Measurements from ENCODE around the gene UBL4B. TPM values are rescaled to one million over a fixed set of nuclear protein-coding genes. Genes with fewer than 3 reads are reported as not detected.

Gene UBL4B
- total and polyA plus RNA-seq, 9 of the 15 experiments (the other 6 are each of a cell fraction or from before 2014, with no cell fraction given): not detected

DNA sequence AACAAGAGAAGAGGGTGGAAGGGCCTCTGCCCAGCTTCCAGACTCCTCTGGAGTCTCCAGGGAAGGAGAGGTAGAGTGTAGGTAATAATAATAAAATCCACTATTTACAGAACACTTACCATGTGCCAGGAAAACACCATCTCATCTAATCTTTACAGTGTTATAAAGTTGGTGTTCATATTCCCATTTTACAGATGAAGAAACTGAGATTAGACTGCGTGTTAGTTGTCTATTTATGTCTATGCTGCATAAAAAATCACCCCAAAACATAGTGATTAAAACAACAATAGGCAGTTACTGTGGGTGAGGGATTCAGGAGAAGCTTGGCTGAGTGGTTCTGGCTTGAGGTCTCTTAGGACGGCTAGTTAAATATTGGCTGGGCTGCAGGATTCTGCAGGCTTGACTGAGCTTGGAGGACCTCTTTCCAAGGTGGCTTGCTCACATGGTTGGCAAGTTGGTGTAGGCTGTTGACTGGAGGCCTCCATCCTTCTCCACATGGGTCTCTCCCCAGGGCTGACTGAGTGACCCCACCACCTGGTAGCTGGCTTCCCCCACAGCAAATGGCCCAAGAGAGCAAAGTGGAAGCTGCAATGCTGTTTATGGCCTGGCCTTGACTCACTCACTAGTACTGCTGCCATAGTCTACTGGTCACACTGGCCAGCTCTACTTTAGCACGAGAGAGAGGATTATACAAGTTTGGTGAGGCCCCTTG, 35.3 kb upstream of the UBL4B start:
- Histone ChIP-seq H3K4me3 (no peak overlapping the region), H3K27me3 (ENCODE audit: control insufficient read depth in 2 of 2, insufficient read depth in 2 of 2, low read length in 2 of 2) (peaks cover 6 to 41% of the 10 kb centered on the region in 2 experiments), H3K9ac (ENCODE audit: insufficient read depth in 1 of 2, low read depth in 2 of 2, low read length in 2 of 2) (no peak overlapping the region), H3K79me2 (ENCODE audit: control insufficient read depth, insufficient read depth, low read length) (no peaks in the 10 kb centered on the region), H3K9me3 (replicated peaks; ENCODE audit: control insufficient read depth, insufficient read depth, low read depth, low read length) (no peaks in the 10 kb centered on the region), H2AFZ (ENCODE audit: low read depth, low read length) (no peak overlapping the region), H3K4me1 (replicated peaks in 1 of 2; ENCODE audit: control insufficient read depth in 2 of 2, insufficient read depth in 2 of 2, low read length in 2 of 2) (no peaks in the 10 kb centered on the region), H3K9me1 (ENCODE audit: control insufficient read depth, insufficient read depth, low read length) (no peaks in the 10 kb centered on the region), H4K20me1 (replicated peaks; ENCODE audit: control insufficient read depth, insufficient read depth, low read length) (no peaks in the 10 kb centered on the region), H3K27ac (ENCODE audit: extremely low read depth, low read depth, low read length) (no peak overlapping the region), H3K36me3 (ENCODE audit: control insufficient read depth, insufficient read depth, low read length) (no peaks in the 10 kb centered on the region), H3K4me2 (ENCODE audit: insufficient read depth, low read length) (no peak overlapping the region)
- in situ Hi-C loops (cut with MboI) (no loop called here), intact Hi-C loops (cut with micrococcal nuclease) (no loop called here)
- ChIA-PET CTCF (ENCODE audit: low intra/inter-chr PET ratio) (no interaction called here), POLR2A (interaction anchor here (0.7 to 1.1 kb wide), 3 partner anchors 12 to 25 kb away, joined by 3 to 4 read pairs (median 3); no protein-coding TSS in a partner anchor)
- FAIRE-seq: no peak
- no peak for ATAC-seq
- WGBS (ENCODE audit: insufficient coverage, low coverage, missing lambda C conversion rate): 8% methylated on average over 3 of the region's 3 CpGs
- no TSS peak for BruUV-seq (replicated peaks)
- DNase-seq (ENCODE audit: extremely low read depth in 1 of 4, low spot score in 3 of 4): no peak
- TF ChIP-seq, protein P1, sequence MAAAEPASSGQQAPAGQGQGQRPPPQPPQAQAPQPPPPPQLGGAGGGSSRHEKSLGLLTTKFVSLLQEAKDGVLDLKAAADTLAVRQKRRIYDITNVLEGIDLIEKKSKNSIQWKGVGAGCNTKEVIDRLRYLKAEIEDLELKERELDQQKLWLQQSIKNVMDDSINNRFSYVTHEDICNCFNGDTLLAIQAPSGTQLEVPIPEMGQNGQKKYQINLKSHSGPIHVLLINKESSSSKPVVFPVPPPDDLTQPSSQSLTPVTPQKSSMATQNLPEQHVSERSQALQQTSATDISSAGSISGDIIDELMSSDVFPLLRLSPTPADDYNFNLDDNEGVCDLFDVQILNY (CRISPR knock-in tag; IDR thresholded peaks at IDR 0.05): no peak
- TF ChIP-seq TCF3 (CRISPR knock-in tag; IDR thresholded peaks at IDR 0.05): no peak
- TF ChIP-seq ZNF124 (CRISPR knock-in tag; IDR thresholded peaks at IDR 0.05): no peak
- peak; percentile 87 for TF ChIP-seq RBM25 (IDR thresholded peaks at IDR 0.05; ENCODE audit: low read depth, low read length, severe bottlenecking)
- no peak for TF ChIP-seq POU5F1 (IDR thresholded peaks at IDR 0.05; ENCODE audit: borderline replicate concordance, low read depth, low read length, partially characterized antibody)
- TF ChIP-seq MBD2 (IDR thresholded peaks at IDR 0.05; ENCODE audit: borderline replicate concordance, low read depth): no peak
- no peak for TF ChIP-seq HNRNPL (IDR thresholded peaks at IDR 0.05; ENCODE audit: low read depth, low read length)
- TF ChIP-seq, protein P2, sequence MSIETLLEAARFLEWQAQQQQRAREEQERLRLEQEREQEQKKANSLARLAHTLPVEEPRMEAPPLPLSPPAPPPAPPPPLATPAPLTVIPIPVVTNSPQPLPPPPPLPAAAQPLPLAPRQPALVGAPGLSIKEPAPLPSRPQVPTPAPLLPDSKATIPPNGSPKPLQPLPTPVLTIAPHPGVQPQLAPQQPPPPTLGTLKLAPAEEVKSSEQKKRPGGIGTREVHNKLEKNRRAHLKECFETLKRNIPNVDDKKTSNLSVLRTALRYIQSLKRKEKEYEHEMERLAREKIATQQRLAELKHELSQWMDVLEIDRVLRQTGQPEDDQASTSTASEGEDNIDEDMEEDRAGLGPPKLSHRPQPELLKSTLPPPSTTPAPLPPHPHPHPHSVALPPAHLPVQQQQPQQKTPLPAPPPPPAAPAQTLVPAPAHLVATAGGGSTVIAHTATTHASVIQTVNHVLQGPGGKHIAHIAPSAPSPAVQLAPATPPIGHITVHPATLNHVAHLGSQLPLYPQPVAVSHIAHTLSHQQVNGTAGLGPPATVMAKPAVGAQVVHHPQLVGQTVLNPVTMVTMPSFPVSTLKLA (conservative IDR thresholded peaks at IDR 0.05): no peak
- TF ChIP-seq, protein P3, sequence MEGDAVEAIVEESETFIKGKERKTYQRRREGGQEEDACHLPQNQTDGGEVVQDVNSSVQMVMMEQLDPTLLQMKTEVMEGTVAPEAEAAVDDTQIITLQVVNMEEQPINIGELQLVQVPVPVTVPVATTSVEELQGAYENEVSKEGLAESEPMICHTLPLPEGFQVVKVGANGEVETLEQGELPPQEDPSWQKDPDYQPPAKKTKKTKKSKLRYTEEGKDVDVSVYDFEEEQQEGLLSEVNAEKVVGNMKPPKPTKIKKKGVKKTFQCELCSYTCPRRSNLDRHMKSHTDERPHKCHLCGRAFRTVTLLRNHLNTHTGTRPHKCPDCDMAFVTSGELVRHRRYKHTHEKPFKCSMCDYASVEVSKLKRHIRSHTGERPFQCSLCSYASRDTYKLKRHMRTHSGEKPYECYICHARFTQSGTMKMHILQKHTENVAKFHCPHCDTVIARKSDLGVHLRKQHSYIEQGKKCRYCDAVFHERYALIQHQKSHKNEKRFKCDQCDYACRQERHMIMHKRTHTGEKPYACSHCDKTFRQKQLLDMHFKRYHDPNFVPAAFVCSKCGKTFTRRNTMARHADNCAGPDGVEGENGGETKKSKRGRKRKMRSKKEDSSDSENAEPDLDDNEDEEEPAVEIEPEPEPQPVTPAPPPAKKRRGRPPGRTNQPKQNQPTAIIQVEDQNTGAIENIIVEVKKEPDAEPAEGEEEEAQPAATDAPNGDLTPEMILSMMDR (IDR thresholded peaks at IDR 0.05 in 2 of 3, conservative IDR thresholded peaks at IDR 0.05 in 1 of 3; ENCODE audit: insufficient read depth in 2 of 3, low read depth in 1 of 3, low read length in 3 of 3): no peak
- no peak for TF ChIP-seq KDM2B (CRISPR knock-in tag; IDR thresholded peaks at IDR 0.05)
- no peak for TF ChIP-seq POLR2G (IDR thresholded peaks at IDR 0.05; ENCODE audit: low read depth, low read length)
- TF ChIP-seq, protein P4, sequence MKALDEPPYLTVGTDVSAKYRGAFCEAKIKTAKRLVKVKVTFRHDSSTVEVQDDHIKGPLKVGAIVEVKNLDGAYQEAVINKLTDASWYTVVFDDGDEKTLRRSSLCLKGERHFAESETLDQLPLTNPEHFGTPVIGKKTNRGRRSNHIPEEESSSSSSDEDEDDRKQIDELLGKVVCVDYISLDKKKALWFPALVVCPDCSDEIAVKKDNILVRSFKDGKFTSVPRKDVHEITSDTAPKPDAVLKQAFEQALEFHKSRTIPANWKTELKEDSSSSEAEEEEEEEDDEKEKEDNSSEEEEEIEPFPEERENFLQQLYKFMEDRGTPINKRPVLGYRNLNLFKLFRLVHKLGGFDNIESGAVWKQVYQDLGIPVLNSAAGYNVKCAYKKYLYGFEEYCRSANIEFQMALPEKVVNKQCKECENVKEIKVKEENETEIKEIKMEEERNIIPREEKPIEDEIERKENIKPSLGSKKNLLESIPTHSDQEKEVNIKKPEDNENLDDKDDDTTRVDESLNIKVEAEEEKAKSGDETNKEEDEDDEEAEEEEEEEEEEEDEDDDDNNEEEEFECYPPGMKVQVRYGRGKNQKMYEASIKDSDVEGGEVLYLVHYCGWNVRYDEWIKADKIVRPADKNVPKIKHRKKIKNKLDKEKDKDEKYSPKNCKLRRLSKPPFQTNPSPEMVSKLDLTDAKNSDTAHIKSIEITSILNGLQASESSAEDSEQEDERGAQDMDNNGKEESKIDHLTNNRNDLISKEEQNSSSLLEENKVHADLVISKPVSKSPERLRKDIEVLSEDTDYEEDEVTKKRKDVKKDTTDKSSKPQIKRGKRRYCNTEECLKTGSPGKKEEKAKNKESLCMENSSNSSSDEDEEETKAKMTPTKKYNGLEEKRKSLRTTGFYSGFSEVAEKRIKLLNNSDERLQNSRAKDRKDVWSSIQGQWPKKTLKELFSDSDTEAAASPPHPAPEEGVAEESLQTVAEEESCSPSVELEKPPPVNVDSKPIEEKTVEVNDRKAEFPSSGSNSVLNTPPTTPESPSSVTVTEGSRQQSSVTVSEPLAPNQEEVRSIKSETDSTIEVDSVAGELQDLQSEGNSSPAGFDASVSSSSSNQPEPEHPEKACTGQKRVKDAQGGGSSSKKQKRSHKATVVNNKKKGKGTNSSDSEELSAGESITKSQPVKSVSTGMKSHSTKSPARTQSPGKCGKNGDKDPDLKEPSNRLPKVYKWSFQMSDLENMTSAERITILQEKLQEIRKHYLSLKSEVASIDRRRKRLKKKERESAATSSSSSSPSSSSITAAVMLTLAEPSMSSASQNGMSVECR (CRISPR knock-in tag; IDR thresholded peaks at IDR 0.05): no peak
- TF ChIP-seq MCM5 (IDR thresholded peaks at IDR 0.05; ENCODE audit: low read depth): no peak
